ENCODE measurements around the gene SPATA9. TPM values are rescaled to one million over a fixed set of nuclear protein-coding genes. Genes with fewer than 3 reads are reported as not detected.

The SPATA9 gene
- total RNA-seq, 1 donor from 2014 or later = not detected

GRCh38 chr5:95615164-95615467 is 67.7 kb downstream of the SPATA9 start:
- no peak for DNase-seq (ENCODE audit: low read depth)
- H3K4me3 ChIP-seq (ENCODE audit: low read depth, low read length) = no peak overlapping the region
- no peak for TF ChIP-seq CTCF (conservative IDR thresholded peaks at IDR 0.05; ENCODE audit: low read depth, low read length)

GRCh38 chr5:95613514-95613913 is 69.3 kb downstream of the SPATA9 start:
- DNase-seq (ENCODE audit: low read depth) = no peak
- no peak for TF ChIP-seq CTCF (conservative IDR thresholded peaks at IDR 0.05; ENCODE audit: low read depth, low read length)
- no peak overlapping the region for H3K4me3 ChIP-seq (ENCODE audit: low read depth, low read length)

GRCh38 chr5:95611396-95611795 is 71.4 kb downstream of the SPATA9 start:
- TF ChIP-seq CTCF (conservative IDR thresholded peaks at IDR 0.05; ENCODE audit: low read depth, low read length) = no peak
- no peak for DNase-seq (ENCODE audit: low read depth)

GRCh38 chr5:95610546-95610945 is 72.2 kb downstream of the SPATA9 start:
- H3K4me3 ChIP-seq (ENCODE audit: low read depth, low read length) = no peak overlapping the region
- no peak for TF ChIP-seq CTCF (conservative IDR thresholded peaks at IDR 0.05; ENCODE audit: low read depth, low read length)
- DNase-seq (ENCODE audit: low read depth) = no peak

More at GRCh38 chr5:95611396-95611795, 71.4 kb downstream of the SPATA9 start:
- H3K4me3 ChIP-seq (ENCODE audit: low read depth, low read length) = no peak overlapping the region

GRCh38 chr5:95609711-95610110 is 73.1 kb downstream of the SPATA9 start:
- no peak for TF ChIP-seq CTCF (conservative IDR thresholded peaks at IDR 0.05; ENCODE audit: low read depth, low read length)
- H3K4me3 ChIP-seq (ENCODE audit: low read depth, low read length) = no peak overlapping the region
- DNase-seq (ENCODE audit: low read depth) = no peak

Other genes with a start within 250 kb of the SPATA9 start
- 39.8 and 43.5 TPM in 2 replicates for gene SKIC3, start 128.0 kb downstream of the SPATA9 start, total RNA-seq
- 6.1 and 8.7 TPM in 2 replicates for gene ARSK, start 127.9 kb downstream of the SPATA9 start, total RNA-seq
- gene GPR150, start 62.9 kb downstream of the SPATA9 start, total RNA-seq = 0.58 TPM in 1 of 2 replicates, not detected in the other
- 0.52 and 2.7 TPM in 2 replicates for gene RFESD, start 36.2 kb downstream of the SPATA9 start, total RNA-seq
- 39.9 and 86.4 TPM in 2 replicates for gene RHOBTB3, start 48.3 kb upstream of the SPATA9 start, total RNA-seq
- gene GLRX, start 139.7 kb upstream of the SPATA9 start, total RNA-seq = 147 and 181 TPM in 2 replicates